ACHN (cell line): Measurements from ENCODE around the gene SCLY.

Source experiments
- DNase-seq: peaks from one replicate; pipeline ENCODE4 v3.0.0-alpha.2; 2015
- in situ Hi-C: cut with HindIII; loops from 2 replicates; pipeline ENCODE4 v1.10.0; 2017; ENCODE audit warnings: low sequenced_read_pairs, low pct_ligation_motif_present, low pct_unique_long_range_greater_than_20kb

Gene SCLY

DNA sequence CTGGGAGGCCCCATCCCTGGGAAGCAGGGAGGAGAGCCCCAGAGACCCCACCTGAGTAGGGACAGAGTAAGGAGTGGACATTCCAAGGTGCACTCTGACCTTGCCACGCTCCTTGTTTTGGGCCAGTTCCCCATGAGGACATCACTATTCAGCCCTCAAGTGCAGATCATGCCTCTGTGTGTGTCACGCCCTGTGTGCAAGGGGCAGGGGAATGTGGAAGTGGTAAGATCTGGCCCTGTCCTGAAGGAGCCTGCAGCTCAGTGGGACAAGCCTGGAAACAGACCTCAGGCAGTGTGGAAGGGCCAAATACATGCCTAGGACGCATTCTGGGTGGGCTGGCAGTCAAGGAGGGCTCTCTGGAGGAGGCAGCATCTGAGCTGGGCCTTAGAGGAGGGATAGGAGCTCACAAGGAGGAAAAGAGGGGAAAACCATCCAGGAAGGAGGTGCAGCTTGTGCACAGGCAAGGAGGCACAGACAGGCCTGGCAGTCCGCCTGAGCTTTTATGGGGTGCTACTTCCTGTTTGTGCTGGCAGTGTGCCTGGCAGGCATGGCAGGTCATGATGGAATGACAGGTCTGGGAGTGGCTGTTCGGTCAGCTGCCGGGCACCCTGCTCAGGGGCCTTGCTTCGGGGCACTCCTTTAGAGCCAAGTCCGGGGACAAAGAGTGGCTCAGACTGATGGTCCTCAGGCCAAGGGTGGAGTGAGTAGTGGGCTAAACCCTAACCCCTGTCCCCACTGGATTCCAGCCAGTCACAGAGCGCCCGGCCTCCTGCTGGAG is 80.9 kb downstream of the SCLY start:
- in situ Hi-C loops = no loop called here
- DNase-seq = peak; percentile 78

DNA sequence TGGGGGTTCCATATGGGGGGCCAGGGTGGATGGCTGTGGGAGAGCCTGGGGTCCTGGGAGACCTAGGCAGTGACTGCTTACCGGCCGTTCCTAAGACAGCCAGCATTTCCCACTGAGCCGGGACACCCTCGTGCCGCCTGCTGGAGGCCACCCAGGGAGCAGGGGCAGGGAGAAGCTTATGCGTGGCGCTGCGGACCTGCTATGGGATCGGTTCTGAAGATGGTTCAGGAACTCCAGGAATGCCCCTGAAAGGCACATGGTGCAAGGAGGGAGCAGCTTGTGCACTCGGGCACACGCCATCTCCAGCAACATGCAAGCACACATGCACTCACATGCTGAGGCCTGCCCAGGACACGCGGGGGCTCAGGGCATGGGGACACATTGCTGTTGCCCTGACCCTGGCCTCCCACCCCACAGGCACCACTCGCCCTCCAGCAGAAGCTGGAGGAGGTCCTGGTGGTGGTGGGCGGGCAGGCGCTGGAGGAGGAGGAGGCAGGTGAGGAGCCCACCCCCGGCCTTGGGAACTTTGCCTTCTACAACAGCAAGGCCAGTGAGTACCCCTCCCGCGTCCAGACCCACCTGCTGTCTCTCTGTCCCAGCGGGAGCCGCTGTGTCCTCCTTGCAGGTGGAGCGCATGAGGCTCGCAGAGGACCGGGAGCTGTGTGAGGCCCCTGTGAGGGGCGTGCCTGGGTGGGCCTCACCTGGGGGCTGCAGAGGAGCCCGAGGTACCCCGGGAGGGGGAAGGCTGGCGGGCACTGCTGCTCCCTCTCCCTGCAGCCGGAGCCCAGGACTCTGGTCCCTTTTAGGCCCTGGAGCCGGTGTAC is 81.8 kb downstream of the SCLY start:
- peak; percentile 42 for DNase-seq
- in situ Hi-C loops = no loop called here

DNA sequence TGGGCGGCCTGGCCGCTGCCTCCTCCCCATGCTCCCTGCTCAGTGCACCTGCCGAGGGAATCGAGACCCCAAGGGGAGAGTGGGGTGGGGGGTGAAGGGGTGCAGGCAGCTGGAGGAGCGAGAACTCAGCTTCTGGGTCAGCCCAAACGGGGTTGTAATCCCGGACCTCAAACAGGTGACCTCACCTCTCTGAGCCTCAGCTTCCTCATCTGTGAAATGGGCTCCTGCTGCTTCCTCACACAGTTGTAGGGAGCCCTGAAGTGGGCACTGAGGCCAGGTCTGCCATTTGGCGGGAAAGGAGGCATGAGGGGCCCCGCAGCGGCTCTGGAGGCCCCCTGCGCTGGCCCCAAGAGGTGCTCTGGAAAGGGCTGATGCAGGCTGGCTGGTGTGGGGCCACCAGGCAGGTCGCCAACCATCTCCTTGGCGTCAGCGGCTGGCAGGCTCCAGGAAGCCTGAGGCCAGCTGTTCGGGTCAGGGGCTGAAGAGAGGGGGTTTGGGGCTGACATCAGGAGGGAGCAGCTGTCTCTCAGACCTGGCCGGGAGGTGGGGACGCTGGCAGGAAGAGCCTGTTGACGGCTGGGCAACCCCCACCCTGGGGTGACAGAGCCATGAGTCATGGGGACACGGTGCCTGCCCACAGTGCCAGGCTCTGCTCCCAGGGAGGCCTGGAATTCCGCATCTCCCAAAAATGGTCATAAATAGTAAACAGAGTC is 82.6 kb downstream of the SCLY start:
- in situ Hi-C loops = no loop called here
- peak; percentile 88 for DNase-seq

DNA sequence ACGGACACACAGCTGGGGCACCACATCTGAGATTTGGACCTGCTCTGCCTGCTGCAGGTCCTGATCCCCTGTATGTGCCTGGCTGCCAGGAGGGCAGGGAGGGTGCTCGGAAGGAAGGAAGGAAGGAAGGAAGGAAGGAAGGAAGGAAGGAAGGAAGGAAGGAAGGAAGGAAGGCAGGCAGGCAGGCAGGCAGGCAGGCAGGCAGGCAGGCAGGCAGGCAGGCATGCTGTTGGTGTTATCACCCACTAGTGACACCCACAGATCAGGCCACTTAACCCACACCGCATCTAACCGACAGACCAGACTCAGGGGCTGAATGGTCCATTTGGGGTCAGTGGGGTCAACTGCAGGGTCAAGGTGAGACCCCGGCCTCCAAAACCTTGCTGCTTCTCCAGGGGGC is 83.5 kb downstream of the SCLY start:
- no peak for DNase-seq

DNA sequence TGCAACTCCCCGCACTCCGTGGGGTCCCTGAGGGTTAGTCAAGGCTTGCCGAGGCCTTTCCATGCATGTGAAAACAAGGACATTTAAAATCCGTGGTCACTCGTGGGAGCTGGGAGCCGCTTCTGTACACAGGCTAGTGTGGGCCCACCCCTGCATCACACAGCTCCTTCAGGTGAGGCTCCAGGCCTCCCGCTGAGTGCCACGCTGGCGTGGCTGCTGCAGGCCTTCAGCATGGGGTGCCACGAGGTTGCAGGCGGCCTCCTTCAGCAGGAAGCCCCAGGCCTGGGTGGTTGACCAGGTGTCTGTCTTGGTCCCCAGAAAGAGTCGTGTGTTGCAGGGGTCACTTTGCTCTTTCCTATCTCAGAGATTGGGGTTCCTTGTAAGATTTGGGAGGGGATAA is 84.2 kb downstream of the SCLY start:
- DNase-seq = no peak
- in situ Hi-C loops = no loop called here

More for the DNA sequence above, 83.5 kb downstream of the SCLY start:
- in situ Hi-C loops = no loop called here

DNA sequence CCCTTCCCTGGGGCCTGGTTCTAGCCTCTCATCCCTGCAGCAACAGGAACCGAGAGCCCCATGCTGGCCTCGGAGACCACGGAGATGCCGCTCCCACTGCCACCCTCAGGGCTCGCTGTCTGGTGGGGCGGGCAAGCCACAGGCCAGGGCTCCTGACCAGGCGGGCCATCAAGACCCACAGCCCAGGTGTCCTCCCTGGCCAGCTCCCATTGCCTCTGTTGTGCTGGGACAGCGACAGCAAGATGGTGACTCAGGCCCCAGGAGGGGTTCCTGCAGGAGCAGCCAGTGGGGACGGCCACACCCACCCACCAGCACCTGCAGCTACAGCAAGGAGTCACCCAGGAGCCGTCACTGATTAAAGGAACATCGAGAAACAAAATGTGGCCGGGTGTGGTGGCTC is 85.0 kb downstream of the SCLY start:
- in situ Hi-C loops = no loop called here
- no peak for DNase-seq

DNA sequence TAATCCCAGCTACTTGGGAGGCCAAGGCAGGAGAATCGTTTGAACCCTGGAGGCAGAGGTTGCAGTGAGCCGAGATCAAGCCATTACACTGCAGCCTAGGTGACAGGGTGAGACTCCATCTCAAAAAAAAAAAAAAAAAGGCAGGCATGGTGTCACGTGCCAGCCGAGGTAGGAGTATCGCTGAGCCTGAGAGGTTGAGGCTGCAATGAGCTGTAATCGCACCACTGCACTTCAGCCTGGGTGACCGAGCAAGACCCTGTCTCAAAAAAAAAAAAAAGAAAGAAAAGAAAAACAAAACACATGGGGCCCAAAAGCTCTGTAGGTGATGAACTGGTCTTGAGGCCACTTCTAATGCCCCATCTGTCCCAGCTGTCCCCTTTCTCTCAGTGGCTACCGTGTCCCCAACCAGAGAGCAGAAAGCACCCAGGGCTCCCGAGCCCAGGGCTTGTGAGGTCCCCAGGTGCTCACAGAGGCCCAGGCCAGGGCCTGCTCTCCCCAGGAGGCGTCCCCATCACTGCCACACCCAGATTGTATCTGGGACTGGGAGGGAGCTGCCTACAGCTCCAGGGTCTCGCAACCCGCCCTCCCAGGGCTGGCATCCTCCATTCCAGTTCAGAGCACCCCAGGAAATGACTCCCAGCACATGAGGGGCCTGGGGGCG is 86.2 kb downstream of the SCLY start:
- in situ Hi-C loops = no loop called here
- DNase-seq = no peak

DNA sequence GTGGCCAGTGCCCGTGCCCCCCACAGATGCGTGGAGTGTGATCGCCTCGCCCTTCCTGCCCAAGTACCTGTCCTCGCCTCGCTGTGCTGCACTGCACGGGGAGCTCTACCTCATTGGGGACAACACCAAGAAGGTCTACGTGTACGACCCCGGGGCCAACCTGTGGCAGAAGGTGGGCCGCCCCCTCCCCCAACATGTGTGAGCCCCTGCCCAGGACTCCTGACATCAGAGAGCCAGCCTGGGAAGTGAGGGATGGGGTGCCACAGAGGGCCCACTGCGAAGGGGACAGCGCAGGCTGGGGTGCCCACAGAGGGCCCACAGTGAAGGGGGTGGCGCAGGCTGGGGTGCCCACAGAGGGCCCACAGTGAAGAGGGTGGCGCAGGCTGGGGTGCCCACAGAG is 88.2 kb downstream of the SCLY start:
- in situ Hi-C loops = no loop called here
- no peak for DNase-seq
